Peyer's patch (tissue), 4 donors: ENCODE data around the gene DHPS.

Source experiments
- POLR2A ChIP-seq, 2 donors: fragments of 450-650 bp; IDR thresholded peaks; one replicate each; pipeline ENCODE4 v1.5.1; 2017; ENCODE audit warnings: antibody characterized with exemption in 2 of 2, mild to moderate bottlenecking in 2 of 2, moderate library complexity in 2 of 2
- TF ChIP-seq, protein P1 (sequence below), 6 experiments: fragments of 450-650 bp in 4 of 6; fragments of 200-600 bp in 2 of 6; sonication (generic) in 1 of 6; IDR thresholded peaks; one replicate each; pipeline ENCODE4 v1.5.1; 2017 to 2019; ENCODE audit warnings: antibody characterized with exemption in 6 of 6, mild to moderate bottlenecking in 3 of 6, moderate library complexity in 1 of 6

DNA sequence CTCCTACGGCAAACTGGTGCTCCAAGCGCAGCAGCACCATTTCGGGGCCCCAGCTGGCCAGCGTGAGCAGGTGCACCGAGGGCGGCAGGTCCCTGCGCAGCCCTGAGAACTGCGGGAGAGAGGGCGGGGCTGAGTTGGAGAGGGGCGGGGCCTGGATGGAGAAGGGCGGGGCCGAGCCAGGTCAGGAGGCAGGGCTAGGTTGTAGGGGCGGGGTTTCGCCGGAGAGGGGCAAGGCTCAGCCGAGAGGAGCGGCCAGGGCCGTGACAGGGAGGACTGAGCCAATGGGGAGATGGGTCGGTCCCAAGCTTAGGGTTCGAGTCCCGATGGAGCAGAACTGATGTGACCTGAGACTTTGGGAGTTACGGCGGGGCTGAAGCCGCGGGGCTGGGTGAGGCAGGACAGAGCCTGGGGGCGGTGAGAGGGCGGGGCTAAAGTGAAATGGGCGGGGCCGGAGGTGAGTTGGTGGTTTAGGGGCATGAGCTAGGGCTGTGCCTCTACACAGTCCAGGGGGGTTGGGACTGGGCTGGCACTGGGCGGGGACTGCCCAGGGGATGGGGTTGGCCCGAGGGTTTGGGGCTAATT, 34.1 kb downstream of the DHPS start:
- TF ChIP-seq, protein P1, sequence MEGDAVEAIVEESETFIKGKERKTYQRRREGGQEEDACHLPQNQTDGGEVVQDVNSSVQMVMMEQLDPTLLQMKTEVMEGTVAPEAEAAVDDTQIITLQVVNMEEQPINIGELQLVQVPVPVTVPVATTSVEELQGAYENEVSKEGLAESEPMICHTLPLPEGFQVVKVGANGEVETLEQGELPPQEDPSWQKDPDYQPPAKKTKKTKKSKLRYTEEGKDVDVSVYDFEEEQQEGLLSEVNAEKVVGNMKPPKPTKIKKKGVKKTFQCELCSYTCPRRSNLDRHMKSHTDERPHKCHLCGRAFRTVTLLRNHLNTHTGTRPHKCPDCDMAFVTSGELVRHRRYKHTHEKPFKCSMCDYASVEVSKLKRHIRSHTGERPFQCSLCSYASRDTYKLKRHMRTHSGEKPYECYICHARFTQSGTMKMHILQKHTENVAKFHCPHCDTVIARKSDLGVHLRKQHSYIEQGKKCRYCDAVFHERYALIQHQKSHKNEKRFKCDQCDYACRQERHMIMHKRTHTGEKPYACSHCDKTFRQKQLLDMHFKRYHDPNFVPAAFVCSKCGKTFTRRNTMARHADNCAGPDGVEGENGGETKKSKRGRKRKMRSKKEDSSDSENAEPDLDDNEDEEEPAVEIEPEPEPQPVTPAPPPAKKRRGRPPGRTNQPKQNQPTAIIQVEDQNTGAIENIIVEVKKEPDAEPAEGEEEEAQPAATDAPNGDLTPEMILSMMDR (IDR thresholded peaks at IDR 0.05): peak in 2 of 6 experiments; percentile 6 to 24
- TF ChIP-seq POLR2A (IDR thresholded peaks at IDR 0.05): no peak
